ENCODE data around the gene NHSL2.
"Not testable (repeated sequence)": the region's sequence is repeated elsewhere in the genome, so short reads cannot be mapped to it uniquely, and the experiment has no call there.

NHSL2 gene

DNA sequence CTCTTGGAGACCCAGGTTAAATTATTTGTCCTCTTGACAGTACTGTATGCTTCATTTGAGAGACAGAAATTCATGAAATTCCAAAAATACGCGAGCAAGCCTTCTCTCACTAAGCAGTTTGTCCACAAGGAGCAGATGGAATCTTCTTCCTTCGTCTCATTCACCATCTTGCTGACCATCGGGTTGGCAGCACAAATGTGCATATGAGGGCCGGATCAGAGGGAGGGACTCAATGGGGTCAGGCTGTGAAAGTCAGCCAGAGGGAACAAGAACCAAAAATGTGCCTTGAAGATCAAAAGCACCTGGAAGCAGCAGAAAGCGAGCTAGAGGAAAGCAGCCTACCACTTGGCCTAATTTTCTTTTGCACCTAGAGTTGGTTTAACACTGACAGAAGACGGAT lies 16.4 kb downstream of the NHSL2 start:
- DNase-seq, result no peak

DNA sequence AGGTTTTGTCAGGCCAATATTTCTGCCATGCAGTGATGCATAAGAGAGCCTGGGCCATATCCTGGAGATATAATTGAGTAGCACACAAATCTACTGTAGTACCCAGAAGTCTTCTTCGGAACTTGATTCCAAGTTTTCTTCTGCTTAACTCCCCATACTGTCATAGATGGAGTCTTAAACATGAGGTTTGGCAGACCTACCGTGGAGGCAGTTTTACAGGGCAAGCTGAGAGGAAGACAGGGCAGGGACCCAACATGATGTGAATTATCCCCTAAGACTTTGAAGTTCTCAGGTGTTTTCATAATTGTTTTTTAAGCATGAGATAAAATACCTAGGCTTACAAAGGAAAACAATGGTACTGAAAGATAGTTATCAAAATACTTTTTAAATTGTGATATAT lies 18.2 kb downstream of the NHSL2 start:
- no peak for DNase-seq

DNA sequence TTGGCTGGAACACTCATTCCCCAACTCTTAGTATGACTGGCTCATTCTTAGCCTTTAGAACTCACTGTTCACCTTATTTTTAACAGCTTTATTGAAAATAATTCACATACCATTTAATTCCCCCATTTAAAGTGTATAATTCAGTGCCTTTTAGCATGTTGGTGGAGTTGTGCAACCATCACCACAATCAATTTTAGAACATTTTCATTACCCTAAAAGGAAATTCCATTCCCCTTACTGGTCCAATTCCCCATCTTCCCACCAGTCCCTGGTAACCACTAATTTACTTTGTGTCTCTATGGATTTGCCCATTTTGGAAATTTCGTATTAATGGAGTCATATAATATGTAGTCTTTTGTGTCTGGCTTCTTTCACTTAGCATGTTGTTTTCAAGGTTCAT lies 19.7 kb downstream of the NHSL2 start:
- DNase-seq, result no peak

DNA sequence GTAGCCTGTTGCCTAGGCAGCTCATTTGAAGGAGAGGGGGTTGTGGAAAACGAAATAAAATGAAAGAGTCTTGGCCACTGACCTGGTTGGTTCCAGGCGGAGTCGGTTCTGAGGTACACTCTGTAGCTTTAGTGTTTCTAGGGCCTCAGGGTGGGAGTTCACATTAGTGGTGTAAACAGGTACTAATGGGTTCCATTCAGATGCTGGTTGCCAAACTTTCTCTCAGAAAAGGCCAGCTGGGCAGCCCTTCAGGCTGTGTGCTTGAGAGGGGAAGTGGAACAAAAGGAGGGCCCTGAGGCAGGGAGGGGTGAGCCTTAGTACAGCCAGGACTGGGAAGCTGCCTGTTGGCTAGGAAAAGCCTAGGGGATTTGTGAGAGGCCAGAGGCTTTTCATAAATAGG lies 24.8 kb downstream of the NHSL2 start:
- no peak for DNase-seq

DNA sequence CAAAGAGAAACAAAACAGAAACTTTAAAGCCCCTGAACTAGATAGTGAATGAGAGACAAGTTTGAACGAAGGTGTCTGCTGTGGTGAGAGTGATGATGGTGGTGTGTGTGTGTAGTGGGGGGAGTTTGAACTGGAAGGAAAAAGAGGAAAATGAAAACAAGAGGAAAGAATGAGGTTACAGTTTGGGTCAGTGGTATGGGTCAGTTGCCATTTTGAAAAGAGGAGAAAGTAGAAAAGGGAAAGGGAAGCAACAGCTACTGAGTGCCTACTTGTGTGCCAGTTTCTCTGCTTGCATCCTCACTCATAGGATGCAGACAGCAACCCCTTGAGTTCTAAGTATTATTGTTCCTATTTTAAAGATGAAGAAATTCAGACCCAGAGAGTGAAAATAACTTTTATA lies 26.0 kb downstream of the NHSL2 start:
- DNase-seq, result no peak

DNA sequence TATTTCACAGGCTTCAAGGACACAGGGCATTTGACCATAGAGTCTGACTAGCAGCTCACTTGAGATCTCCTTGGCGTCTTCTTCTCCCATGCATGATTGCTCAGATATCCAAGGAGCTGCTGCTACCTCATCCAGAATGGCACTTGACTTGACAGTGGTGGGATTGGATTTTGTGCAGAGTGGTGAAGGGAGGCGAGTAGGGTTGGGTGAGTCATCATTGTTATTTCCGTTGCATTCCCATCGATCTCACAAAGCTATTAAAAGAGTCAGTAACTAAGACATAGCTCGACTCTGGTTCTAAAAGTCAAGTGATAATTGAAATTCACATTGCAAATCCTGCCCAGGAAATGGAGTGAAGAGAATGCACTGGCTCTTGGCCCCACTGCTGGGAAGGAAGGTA lies 27.7 kb downstream of the NHSL2 start:
- no peak for DNase-seq

DNA sequence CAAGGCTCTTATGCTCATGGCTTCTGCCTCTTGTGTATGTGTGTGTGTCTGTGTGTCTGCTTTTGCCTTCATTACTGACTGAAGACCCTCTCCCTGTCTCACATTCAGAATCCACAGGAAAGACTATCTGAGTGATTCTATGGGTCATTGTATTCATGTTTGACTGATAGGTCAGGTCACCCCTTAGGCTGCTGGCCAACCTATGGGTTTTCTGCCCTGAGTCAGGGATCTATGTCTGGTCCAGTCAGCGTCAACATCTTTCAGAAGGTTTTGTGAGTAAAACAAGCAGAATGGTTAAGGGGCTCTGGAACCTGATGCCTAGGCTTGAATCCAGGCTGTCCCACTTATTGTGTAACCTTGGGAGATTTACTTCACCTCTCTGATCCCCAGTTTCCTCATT lies 30.5 kb downstream of the NHSL2 start:
- DNase-seq, result no peak

DNA sequence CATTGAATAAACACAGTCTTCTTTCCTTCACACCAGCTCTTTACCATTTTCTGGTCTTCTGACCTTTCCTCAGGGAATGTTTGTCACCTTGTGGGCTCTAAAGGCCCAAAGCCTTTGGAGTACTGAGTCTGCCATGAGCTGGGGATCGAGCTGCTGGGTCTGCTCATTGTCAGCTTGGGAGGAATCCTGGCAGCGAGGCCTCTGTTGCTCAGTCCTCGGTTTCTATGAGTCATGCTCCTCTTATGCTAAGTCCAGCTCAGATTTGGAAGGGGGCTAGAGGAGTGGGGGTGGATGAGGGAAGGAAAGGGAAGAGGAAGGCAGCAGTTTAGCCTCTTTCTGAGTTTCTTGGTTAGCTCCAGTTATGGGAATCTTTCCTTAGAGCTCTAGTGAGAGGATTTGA lies 31.1 kb downstream of the NHSL2 start:
- DNase-seq, result no peak

DNA sequence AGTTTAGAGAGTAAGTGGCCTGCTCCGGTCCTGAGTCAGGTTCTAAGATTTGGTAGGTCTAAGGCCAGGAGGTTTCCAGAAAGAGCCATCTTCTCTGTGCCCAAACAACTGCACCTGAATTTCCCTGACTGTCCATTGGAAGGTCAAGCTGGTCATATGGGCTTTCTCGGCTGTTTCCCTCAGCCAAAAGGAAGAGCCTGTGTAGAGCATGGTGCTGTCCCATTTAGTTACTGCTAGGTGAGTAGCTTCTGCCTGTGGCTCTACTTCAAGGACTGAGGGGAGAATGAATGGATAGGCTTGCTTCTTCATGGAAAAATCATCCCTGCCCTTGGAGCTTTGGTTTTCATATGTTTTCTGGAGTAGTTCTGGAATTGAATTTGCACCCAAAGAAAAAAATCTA lies 33.7 kb downstream of the NHSL2 start:
- DNase-seq, result no peak

DNA sequence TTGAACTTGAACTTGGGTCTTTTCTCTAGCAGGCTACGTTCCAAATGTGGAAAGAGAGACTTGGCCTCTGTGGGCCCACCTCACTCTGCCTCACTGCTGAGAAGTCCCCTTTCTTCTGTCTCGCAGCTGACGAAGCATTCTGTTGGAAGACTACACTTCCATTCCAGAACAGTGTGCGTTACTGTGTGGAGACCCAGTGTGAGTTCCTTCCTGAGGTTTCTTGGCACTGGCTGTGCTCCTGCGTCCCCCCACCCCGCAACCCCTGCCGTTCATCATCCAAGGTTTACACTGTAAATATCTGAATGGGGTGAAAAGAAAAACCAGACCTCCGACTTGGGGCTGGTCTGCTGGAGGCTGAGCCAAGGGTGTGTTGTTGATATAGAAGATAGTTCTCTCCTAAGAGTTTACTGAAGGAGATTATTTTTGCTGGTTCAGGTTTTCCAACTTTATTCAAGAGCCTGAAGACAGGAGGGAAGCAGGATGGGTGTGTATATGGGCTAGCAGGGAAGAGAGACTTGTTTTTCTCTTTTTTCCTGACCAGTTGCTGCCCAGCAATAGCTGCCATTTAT lies 34.7 kb downstream of the NHSL2 start:
- no peak for DNase-seq

DNA sequence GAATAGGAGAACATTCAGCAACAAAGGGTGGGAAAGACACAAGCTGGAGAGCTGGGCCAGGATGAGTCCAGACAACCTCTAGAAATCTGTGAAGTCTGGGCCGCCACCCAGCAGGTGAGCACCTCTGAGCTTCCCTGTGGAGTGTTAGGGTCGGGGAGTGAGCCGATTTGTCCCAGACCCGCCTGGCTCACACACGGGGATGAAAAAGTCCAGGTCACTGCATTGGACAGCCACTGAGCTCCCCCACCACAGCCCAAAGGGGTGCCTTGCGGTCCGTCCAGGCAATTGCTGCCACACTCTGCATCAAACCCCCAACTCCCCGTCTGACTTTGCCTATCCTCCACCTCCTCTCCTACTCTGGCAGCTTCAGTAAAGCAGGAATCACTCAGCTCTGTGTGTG lies 38.7 kb downstream of the NHSL2 start:
- no peak for DNase-seq

DNA sequence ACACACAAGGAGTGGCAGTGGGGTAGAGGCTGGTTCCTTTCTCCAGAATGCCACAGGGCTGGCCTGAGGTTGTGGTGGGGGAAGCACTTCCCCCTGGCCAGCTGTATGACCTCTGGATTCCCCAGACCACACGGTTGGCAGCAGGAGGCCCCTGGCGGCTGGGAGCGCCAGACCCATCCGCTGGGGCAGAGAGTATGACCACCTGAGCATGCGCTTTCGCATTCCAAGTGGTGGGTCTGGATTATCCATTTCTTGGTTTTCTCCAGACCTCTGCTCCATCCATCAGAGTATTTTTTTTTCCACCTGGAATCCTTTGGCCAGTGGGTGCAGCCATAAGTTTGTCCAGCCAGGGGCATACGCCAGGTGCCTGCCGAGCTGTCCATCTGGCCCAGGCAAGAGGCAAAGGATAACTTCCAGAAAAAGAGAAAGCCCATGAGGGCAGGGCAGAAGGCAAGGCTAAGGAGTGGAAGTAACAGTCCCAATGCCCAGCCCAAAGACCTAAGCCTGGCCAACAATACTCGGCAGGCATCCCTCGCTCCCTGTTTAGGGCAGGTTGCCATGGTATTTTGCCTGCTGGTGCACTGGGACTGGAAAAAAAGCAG lies 39.3 kb downstream of the NHSL2 start:
- no peak for DNase-seq

DNA sequence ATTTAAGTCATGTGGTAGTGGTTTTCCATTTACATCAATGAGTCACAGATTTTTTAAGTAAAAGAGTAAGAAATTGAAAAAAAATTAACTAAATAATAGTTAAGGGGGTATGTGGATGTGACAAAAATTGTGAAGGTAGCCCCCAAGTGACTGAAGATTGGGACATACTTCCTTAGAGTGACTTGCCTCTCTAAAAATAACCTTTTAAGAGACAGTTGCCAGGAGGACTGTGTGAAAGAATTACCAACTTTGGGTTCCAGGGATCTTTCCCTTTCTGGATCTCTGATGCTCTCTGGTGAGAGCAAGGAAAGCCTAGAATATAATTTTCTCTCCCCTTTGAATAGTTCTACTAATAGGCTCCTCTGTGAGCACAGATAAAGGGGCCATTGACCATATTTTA lies 42.7 kb downstream of the NHSL2 start:
- no peak for DNase-seq

DNA sequence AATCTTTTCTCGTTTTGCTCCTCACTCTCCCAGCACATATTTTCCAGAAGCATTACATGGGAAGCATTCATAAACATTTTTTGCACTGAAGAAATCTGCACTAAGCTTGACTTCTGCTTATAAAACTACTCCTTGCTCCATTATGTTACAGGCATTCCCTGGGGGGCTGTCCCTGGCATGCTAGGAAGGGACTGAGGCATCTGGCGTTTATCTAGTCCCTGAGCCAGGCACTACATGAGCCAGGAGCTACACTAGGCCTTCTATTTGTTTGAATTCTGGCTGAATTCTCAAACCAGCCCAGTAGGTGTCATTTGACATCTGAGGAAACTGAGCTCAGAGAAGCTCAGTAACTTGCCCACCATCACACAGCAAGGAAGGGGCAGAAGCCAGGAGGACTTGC lies 43.3 kb downstream of the NHSL2 start:
- no peak for DNase-seq

DNA sequence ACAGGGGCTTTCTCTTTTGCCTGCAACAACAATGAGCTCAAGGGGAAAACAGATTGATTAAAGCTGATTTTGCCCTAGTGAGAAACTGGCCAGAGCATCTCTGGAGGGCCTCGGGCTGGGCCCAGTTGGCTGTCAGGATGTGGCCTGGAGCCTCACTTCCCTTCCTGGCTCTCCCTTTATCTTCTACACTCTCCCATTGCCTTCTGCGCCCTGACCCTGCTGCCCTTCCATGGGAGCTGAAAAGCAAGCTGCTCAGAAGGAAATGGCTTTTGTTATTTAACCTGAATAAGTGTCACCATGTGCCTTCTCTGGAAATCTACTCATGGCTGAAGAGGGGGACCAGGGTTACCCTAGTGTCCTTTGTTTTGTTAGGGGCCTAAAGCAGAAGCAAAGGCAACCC lies 43.8 kb downstream of the NHSL2 start:
- no peak for DNase-seq

DNA sequence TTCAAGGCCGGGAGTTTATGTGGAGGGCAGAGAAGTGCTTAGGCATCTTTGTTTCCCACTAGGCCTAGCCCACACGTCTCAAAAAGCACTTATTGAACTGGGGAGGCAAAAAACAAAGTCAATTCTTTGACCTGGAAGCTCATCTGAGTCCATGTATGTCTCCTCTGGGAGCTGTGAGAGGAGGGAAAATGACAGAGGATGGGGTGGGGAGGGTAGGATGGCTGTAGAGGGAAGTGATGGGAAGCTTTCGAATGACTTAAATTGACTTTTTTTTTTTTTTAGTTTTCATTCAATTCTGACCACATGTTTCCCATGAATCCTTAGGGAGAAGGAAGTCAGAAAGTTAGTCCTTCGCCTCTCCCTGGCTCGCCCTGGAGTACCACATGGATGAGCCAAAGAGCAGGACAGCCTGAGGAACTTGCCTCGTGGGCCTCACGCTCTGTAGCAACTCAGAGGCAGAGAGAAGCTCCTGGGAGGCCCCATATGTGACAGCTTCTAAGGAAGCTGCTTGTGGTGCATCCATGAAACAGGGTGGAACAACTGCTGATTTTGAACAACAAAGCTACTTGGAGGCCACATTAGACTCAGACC lies 45.0 kb downstream of the NHSL2 start:
- DNase-seq, result no peak

DNA sequence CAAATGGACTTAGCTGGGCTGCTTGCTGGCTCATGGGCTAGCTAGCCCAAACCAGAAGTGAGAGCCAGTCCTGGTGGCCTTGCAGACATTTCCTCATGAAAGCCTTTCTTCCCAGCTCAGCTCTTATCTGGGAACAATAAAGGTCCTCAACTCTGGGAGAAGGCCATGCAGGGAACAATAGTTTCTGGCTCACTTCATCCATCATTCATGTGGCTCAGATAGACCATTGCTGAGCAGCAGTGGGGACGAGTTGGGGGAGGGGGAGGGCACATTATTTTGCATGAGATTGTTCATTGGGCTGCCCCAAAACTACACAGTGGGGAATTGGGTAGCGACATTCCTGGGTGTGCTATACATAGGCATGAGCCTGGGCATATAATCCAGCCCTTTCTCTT lies 47.6 kb downstream of the NHSL2 start:
- no peak for DNase-seq

DNA sequence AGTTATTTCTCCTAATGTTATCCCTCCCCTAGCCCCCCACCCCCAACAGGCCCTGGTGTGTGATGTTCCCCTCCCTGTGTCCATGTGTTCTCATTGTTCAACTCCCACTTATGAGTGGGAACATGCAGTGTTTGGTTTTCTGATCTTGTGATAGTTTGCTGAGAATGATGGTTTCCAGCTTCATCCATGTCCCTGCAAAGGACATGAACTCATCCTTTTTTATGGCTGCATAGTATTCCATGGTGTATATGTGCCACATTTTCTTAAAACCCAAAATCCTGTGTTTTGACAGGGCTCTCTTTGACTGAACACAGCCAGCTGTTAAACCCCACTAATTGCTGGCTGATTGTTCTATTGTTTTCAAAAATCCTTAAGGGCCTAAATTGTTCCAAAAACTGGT lies 53.5 kb downstream of the NHSL2 start:
- not testable (repeated sequence) for DNase-seq

DNA sequence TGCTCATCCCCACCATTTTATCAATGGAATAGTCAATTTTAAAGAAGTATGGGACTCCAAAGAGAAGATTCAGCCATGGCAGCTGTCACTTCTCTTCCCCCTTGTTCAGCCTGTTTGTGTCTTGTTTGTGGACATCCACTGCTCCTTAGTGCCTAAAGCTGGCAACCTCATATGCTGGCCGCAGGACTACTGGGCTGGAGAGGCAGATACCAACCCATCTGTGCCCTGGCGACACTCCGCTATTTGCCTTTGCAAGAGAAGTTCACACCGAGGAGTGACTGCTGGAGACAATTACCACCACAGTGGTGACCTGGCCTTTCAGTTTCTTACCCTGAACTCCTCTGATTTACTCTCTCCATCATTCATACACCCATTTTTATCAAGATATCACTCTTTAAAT lies 64.3 kb downstream of the NHSL2 start:
- DNase-seq, result no peak

DNA sequence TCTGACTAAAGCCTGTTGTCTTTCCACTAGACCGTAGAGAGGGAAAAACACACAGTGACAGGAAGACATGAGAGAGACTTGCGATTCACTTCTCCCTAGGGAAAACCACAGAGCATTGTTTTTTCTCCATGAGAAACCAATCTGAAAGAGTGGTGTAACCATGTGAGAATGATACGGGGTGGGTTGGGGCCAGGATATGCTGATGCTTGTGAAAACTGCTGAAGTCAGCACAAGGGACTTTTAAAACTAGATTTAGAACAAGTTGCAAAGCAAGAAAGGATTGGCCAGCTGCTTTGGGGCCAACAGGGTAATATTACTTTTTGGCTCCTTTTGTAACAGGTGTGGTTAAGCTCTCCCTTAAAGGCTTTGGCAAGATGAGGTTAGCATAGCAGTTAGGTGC lies 66.1 kb downstream of the NHSL2 start:
- no peak for DNase-seq

DNA sequence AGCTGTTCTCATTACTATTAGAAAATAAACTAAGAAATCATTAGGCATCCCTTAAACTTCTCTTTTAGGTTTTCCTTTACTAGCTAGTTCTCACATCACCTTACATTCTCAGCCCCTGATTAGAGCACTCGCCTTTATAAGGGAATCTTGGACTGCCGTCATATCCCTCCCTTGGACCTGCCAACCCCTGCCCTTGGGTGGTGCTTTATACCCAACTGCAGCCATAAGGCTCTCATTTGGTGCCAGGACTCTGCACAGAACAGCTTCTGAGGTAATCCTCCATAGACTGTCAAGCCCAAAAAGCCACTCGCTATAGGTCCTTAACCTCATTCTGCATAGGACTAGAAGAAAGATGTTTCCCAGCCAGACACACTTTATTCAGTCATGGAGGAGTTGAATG lies 67.5 kb downstream of the NHSL2 start:
- no peak for DNase-seq

DNA sequence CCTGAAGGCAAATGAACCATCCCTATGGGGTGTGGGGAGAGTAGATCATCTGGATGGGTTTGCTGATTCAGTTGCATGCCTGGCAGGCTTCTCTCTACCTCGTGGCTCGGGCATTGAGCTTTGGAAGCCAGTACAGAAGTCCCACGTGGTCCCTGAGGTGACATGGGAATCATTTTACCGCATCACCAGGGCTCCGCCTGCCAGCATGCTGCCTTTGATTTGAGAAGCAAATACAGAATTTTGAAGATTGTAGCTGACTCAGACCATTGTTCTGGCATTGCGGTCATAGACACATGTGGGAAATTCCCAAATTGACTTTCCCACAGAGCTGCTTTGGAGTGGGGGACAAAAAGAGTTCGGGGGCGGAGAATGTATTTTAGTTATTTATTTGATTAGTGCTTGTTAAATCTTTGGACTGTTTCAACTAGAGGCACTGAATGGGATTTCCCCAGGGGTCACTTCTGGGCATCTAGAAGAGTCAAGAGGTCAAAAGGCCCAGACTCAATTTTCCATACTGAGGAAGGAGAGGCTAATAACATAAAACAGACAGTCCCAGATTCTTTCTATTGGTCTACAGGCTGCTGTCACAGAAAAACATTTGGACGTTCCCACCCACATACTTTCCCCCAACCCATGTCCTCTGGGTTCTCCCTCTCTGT lies 79.3 kb downstream of the NHSL2 start:
- DNase-seq, result no peak

DNA sequence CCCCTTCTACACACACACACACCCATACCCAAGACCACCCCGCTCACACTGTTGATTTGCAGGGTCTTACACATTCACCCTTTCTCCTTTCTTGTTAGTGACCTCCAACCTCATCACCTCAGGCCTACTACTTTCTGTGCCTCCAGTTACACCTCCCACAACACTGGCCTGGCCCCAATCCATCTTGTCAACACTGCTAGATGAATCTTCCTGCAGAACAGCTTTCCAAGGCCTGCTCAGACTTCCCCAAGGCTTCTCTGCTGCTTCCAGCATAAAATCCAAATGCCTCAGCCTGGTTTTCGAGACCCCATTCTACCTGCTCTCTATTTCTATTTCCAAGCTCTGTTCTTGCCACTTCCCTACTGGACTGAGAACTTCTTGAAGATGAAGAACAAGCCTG lies 79.9 kb downstream of the NHSL2 start:
- no peak for DNase-seq

DNA sequence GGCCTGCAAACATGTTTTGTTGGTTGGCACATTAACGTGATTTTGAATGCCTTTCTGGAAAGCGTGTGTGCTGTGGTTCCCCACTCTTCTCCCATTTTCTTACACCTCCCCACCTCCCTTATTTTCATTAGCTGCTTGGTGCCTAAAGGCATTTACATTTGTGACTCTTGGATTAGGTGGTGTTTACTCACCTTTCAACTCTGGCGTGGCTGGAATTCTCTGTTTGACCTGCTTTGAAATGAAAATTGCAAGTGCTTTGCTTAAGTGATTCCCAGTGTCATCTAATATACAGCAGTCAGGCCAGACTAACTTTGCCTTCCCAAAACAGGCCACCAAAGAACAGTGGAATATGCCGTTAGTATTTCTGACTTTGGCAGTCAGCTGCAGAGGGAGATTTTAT lies 80.5 kb downstream of the NHSL2 start:
- no peak for DNase-seq

DNA sequence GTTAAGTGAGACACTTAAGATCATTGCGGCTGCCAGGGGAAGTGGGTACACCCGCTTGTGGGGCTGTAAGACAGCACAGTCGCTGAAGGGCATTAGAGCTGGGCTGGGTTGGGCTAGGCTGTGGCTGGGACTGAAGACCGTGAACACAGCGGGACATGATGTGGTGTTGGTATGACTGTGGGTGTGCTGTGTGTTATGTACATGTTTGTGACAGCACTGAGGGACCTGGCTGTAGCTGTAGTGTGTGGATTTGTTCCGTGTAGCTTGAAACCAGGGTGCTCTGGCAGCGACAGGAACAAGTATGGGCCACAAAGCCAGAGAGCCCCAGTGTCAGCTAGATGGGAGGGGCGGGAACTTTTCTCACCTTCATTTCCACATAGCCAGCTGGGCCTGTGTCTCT lies 82.1 kb downstream of the NHSL2 start:
- DNase-seq, result peak; percentile 39

Data from NK-92 treated with Interleukin-12 subunit alpha and Interleukin-12 subunit beta, amount 100 ng/mL, for 24 hours (cell line).